ENCODE data around the gene TDG.
"Not testable (repeated sequence)": the region's sequence is repeated elsewhere in the genome, so short reads cannot be mapped to it uniquely, and the experiment has no call there.

The TDG gene

GRCh38 chr12:103962493-103962892, 3.2 kb upstream of the TDG start:
- no peak for DNase-seq

GRCh38 chr12:103964805-103965204, 867 bp upstream of the TDG start:
- no peak for DNase-seq

- DNase-seq: no peak
Measured at GRCh38 chr12:103965255-103965589, 450 bp upstream of the TDG start.

GRCh38 chr12:103966736-103967135, 1.1 kb downstream of the TDG start:
- no peak for DNase-seq

- no peak for DNase-seq
Measured at GRCh38 chr12:103969391-103969790, 3.7 kb downstream of the TDG start.

GRCh38 chr12:103973909-103974308, 8.2 kb downstream of the TDG start:
- no peak for DNase-seq

GRCh38 chr12:103975368-103975767, 9.7 kb downstream of the TDG start:
- no peak for DNase-seq

- no peak for DNase-seq
Measured at GRCh38 chr12:103978384-103978982, 12.8 kb downstream of the TDG start.

- DNase-seq: no peak
Measured at GRCh38 chr12:103986829-103987228, 21.2 kb downstream of the TDG start.

GRCh38 chr12:103994235-103994634, 28.6 kb downstream of the TDG start:
- DNase-seq: no peak

- DNase-seq: no peak
Measured at GRCh38 chr12:103996595-103996994, 30.9 kb downstream of the TDG start.

- DNase-seq: no peak
Measured at GRCh38 chr12:103997286-103997900, 31.7 kb downstream of the TDG start.

- no peak for DNase-seq
Measured at GRCh38 chr12:103998976-103999375, 33.3 kb downstream of the TDG start.

GRCh38 chr12:104000807-104001434, 35.2 kb downstream of the TDG start:
- no peak for DNase-seq

- no peak for DNase-seq
Measured at GRCh38 chr12:104002686-104003085, 37.0 kb downstream of the TDG start.

- no peak for DNase-seq
Measured at GRCh38 chr12:104003596-104003995, 37.9 kb downstream of the TDG start.

- no peak for DNase-seq
Measured at GRCh38 chr12:104006929-104007328, 41.3 kb downstream of the TDG start.

- no peak for DNase-seq
Measured at GRCh38 chr12:104010121-104010520, 44.4 kb downstream of the TDG start.

GRCh38 chr12:104010606-104011169, 45.0 kb downstream of the TDG start:
- DNase-seq: no peak

- DNase-seq: no peak
Measured at GRCh38 chr12:104011253-104011652, 45.6 kb downstream of the TDG start.

- no peak for DNase-seq
Measured at GRCh38 chr12:104012331-104012730, 46.7 kb downstream of the TDG start.

- not testable (repeated sequence) for DNase-seq
Measured at GRCh38 chr12:104021862-104022261, 56.2 kb downstream of the TDG start.

GRCh38 chr12:104022786-104023185, 57.1 kb downstream of the TDG start:
- DNase-seq: no peak

GRCh38 chr12:104023710-104024109, 58.0 kb downstream of the TDG start:
- no peak for DNase-seq

Measured in CD4-positive, alpha-beta T cell treated with Interleukin-17A for 4 hours (primary cell).